ENCODE data around the gene SPATA46. TPM values are rescaled to one million over a fixed set of nuclear protein-coding genes. Genes with fewer than 3 reads are reported as not detected.

The SPATA46 gene
- total RNA-seq, 1 donor from 2014 or later, result not detected

- Mint-ChIP-seq H3K4me1 (ENCODE audit: unreplicated experiment) (peaks cover 13% of the 10 kb centered on the region), H3K27me3 (ENCODE audit: unreplicated experiment) (no peaks in the 10 kb centered on the region), H3K36me3 (ENCODE audit: unreplicated experiment) (no peaks in the 10 kb centered on the region), H3K4me3 (ENCODE audit: unreplicated experiment) (no peak overlapping the region), H3K27ac (ENCODE audit: unreplicated experiment) (no peak overlapping the region), H3K9me3 (ENCODE audit: unreplicated experiment) (no peaks in the 10 kb centered on the region)
- no peak for DNase-seq (ENCODE audit: extremely low spot score, unreplicated experiment)
- TF ChIP-seq CTCF (IDR thresholded peaks at IDR 0.05), result no peak
Measured at GRCh38 chr1:162349635-162350330, 26.9 kb downstream of the SPATA46 start.

- H3K27ac Mint-ChIP-seq (ENCODE audit: unreplicated experiment), result no peak overlapping the region
- no peaks in the 10 kb centered on the region for H3K36me3 Mint-ChIP-seq (ENCODE audit: unreplicated experiment)
- H3K4me1 Mint-ChIP-seq (ENCODE audit: unreplicated experiment), result peaks cover 13% of the 10 kb centered on the region
- no peaks in the 10 kb centered on the region for H3K9me3 Mint-ChIP-seq (ENCODE audit: unreplicated experiment)
- H3K4me3 Mint-ChIP-seq (ENCODE audit: unreplicated experiment), result no peak overlapping the region
- TF ChIP-seq CTCF (IDR thresholded peaks at IDR 0.05), result no peak
- no peaks in the 10 kb centered on the region for H3K27me3 Mint-ChIP-seq (ENCODE audit: unreplicated experiment)
- no peak for DNase-seq (ENCODE audit: extremely low spot score, unreplicated experiment)
Measured at GRCh38 chr1:162347281-162347680, 29.4 kb downstream of the SPATA46 start.

- peaks cover 5% of the 10 kb centered on the region for H3K27me3 Mint-ChIP-seq (ENCODE audit: unreplicated experiment)
- no peak for TF ChIP-seq CTCF (IDR thresholded peaks at IDR 0.05)
- no peak overlapping the region for H3K27ac Mint-ChIP-seq (ENCODE audit: unreplicated experiment)
- no peaks in the 10 kb centered on the region for H3K36me3 Mint-ChIP-seq (ENCODE audit: unreplicated experiment)
- H3K9me3 Mint-ChIP-seq (ENCODE audit: unreplicated experiment), result no peaks in the 10 kb centered on the region
- H3K4me3 Mint-ChIP-seq (ENCODE audit: unreplicated experiment), result no peak overlapping the region
- no peaks in the 10 kb centered on the region for H3K4me1 Mint-ChIP-seq (ENCODE audit: unreplicated experiment)
- no peak for DNase-seq (ENCODE audit: extremely low spot score, unreplicated experiment)
Measured at GRCh38 chr1:162343470-162343869, 33.2 kb downstream of the SPATA46 start.

- no peak for DNase-seq (ENCODE audit: extremely low spot score, unreplicated experiment)
- H3K4me3 Mint-ChIP-seq (ENCODE audit: unreplicated experiment), result no peak overlapping the region
- H3K27me3 Mint-ChIP-seq (ENCODE audit: unreplicated experiment), result peaks cover 11% of the 10 kb centered on the region
- no peak for TF ChIP-seq CTCF (IDR thresholded peaks at IDR 0.05)
- no peaks in the 10 kb centered on the region for H3K4me1 Mint-ChIP-seq (ENCODE audit: unreplicated experiment)
- no peaks in the 10 kb centered on the region for H3K36me3 Mint-ChIP-seq (ENCODE audit: unreplicated experiment)
- H3K9me3 Mint-ChIP-seq (ENCODE audit: unreplicated experiment), result no peaks in the 10 kb centered on the region
- no peak overlapping the region for H3K27ac Mint-ChIP-seq (ENCODE audit: unreplicated experiment)
Measured at GRCh38 chr1:162342452-162342983, 34.1 kb downstream of the SPATA46 start.

- Mint-ChIP-seq H3K36me3 (ENCODE audit: unreplicated experiment) (no peaks in the 10 kb centered on the region), H3K9me3 (ENCODE audit: unreplicated experiment) (no peaks in the 10 kb centered on the region), H3K27ac (ENCODE audit: unreplicated experiment) (no peak overlapping the region), H3K27me3 (ENCODE audit: unreplicated experiment) (peaks cover 13% of the 10 kb centered on the region), H3K4me3 (ENCODE audit: unreplicated experiment) (no peak overlapping the region), H3K4me1 (ENCODE audit: unreplicated experiment) (no peaks in the 10 kb centered on the region)
- no peak for TF ChIP-seq CTCF (IDR thresholded peaks at IDR 0.05)
- DNase-seq (ENCODE audit: extremely low spot score, unreplicated experiment), result no peak
Measured at GRCh38 chr1:162336621-162337285, 39.9 kb downstream of the SPATA46 start.

All from osteocyte (in vitro differentiated cells).